ENCODE data around the gene ERP27.

- TF ChIP-seq CTCF (IDR thresholded peaks at IDR 0.05; ENCODE audit: poor library complexity), result no peak
- no peak for TF ChIP-seq EZH2 (IDR thresholded peaks at IDR 0.05; ENCODE audit: borderline replicate concordance)
- TF ChIP-seq EZH2phosphoT487 (IDR thresholded peaks at IDR 0.05; ENCODE audit: low read depth, severe bottlenecking, unreplicated experiment), result no peak
Observed at GRCh38 chr12:14948672-14949071, 10.3 kb upstream of the ERP27 start.

Measured in hepatocyte (in vitro differentiated cells).